Hepatocyte (in vitro differentiated cells): ENCODE results near the gene TOMM22. TPM values are rescaled to one million over a fixed set of nuclear protein-coding genes. Genes with fewer than 3 reads are reported as not detected.

Experiments used
- DNase-seq: peaks from one replicate; pipeline ENCODE4 v3.0.0-alpha.2; 2016; ENCODE audit warnings: low spot score
- H2AFZ ChIP-seq: fragments of 200-600 bp; sonication (generic); 2 replicates; pipeline ENCODE4 v1.6.0; 2016; ENCODE audit warnings: antibody characterized with exemption, mild to moderate bottlenecking
- H3K27ac ChIP-seq: fragments of 200-600 bp; sonication (generic); 2 replicates; pipeline ENCODE4 v1.5.1; 2016; ENCODE audit warnings: mild to moderate bottlenecking
- H3K27me3 ChIP-seq: fragments of 200-600 bp; sonication (generic); 2 replicates; pipeline ENCODE4 v1.6.1; 2016
- H3K36me3 ChIP-seq: fragments of 200-600 bp; sonication (generic); replicated peaks from 2 replicates; pipeline ENCODE4 v1.5.1; 2016; ENCODE audit warnings: low read depth; ENCODE audit not compliant: insufficient read depth
- H3K4me1 ChIP-seq: fragments of 200-600 bp; sonication (generic); 2 replicates; pipeline ENCODE4 v1.5.1; 2016; ENCODE audit warnings: mild to moderate bottlenecking, moderate library complexity; ENCODE audit not compliant: insufficient read depth
- H3K4me2 ChIP-seq: fragments of 200-600 bp; sonication (generic); 2 replicates; pipeline ENCODE4 v1.6.0; 2016
- H3K4me3 ChIP-seq: fragments of 200-600 bp; sonication (generic); 2 replicates; pipeline ENCODE4 v1.5.1; 2016; ENCODE audit warnings: mild to moderate bottlenecking
- H3K79me2 ChIP-seq: fragments of 200-600 bp; sonication (generic); 2 replicates; pipeline ENCODE4 v1.6.0; 2017; ENCODE audit warnings: mild to moderate bottlenecking
- H3K9me2 ChIP-seq: fragments of 200-600 bp; sonication (generic); replicated peaks from 2 replicates; pipeline ENCODE4 v1.6.0; 2017; ENCODE audit warnings: mild to moderate bottlenecking; ENCODE audit not compliant: insufficient read depth
- H3K9me3 ChIP-seq: fragments of 200-600 bp; sonication (generic); 2 replicates; pipeline ENCODE4 v1.5.1; 2016; ENCODE audit warnings: low read depth, mild to moderate bottlenecking
- H4K20me1 ChIP-seq: fragments of 200-600 bp; sonication (generic); 2 replicates; pipeline ENCODE4 v1.6.0; 2016; ENCODE audit warnings: mild to moderate bottlenecking; ENCODE audit not compliant: insufficient read depth, poor library complexity, severe bottlenecking
- CTCF ChIP-seq: fragments of 200-600 bp; sonication (generic); IDR thresholded peaks from 2 replicates; pipeline ENCODE4 v1.5.1; 2016; ENCODE audit warnings: antibody characterized with exemption, mild to moderate bottlenecking; ENCODE audit not compliant: poor library complexity
- EZH2 ChIP-seq: fragments of 200-600 bp; sonication (generic); IDR thresholded peaks from 2 replicates; pipeline ENCODE4 v1.6.1; 2016; ENCODE audit warnings: antibody characterized with exemption, mild to moderate bottlenecking, borderline replicate concordance
- EZH2phosphoT487 ChIP-seq: fragments of 200-600 bp; sonication (generic); IDR thresholded peaks from one replicate; pipeline ENCODE4 v1.6.1; 2018; ENCODE audit warnings: antibody characterized with exemption, mild to moderate bottlenecking, low read depth, moderate library complexity; ENCODE audit not compliant: unreplicated experiment, severe bottlenecking
- WGBS: methylation state at CpG from one replicate; pipeline ENCODE4 v1.1.6; 2016; ENCODE audit warnings: low lambda C conversion rate; ENCODE audit errors: missing lambda C conversion rate; 5-methylcytosine and 5-hydroxymethylcytosine counted together
- polyA plus RNA-seq: library from polyadenylated mRNA; unstranded; fragments of >200 nt; fragmentation: Nextera tagmentation; extraction: Ambion mirVana; gene quantifications from 2 replicates; pipeline ENCODE4 v1.2.1, GENCODE V29; 2016
- total RNA-seq: library from RNA; depleted of rRNA; stranded (reverse); fragments of >200 nt; gene quantifications from 2 replicates; pipeline ENCODE4 v1.2.3, GENCODE V29; 2014

The TOMM22 gene
- total and polyA plus RNA-seq, 2 experiments from 2014 or later = 57.7 to 80.3 TPM

DNA sequence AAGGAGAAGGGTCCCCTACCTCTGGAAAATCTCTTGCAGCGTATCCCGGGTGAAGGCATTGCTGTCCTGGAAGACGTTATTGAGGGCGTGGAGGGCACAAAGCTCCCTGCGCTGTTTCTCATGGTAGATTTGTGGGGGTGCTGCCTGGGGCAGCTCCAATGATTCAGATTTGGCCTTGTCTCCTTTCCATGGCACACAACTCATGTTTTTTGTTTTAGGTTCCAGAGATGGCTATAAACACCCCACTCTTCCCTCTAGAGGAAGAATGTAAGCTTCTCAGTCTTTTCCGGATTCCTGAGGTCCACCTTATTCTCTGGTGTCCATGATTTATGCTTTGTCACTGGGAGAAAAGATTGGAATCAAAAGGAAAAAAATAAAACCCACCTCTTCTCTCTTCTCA is 18.0 kb downstream of the TOMM22 start:
- H3K36me3 ChIP-seq = no peaks in the 10 kb centered on the region
- H4K20me1 ChIP-seq = peaks cover 9% of the 10 kb centered on the region
- no peaks in the 10 kb centered on the region for H3K27me3 ChIP-seq
- peaks cover 54% of the 10 kb centered on the region for H3K79me2 ChIP-seq
- peak overlapping the region; percentile 90 for H3K4me3 ChIP-seq
- no peaks in the 10 kb centered on the region for H3K9me2 ChIP-seq
- no peak for TF ChIP-seq EZH2phosphoT487
- TF ChIP-seq CTCF = no peak
- TF ChIP-seq EZH2 = no peak
- H3K27ac ChIP-seq = peak overlapping the region; percentile 100
- H3K9me3 ChIP-seq = no peaks in the 10 kb centered on the region
- peaks cover 34% of the 10 kb centered on the region for H3K4me1 ChIP-seq
- H3K4me2 ChIP-seq = peak overlapping the region; percentile 88
- 8% methylated on average over 6 of the region's 6 CpGs for WGBS
- DNase-seq = peak; percentile 29
- H2AFZ ChIP-seq = peak overlapping the region; percentile 23

- Histone ChIP-seq H3K4me2 (peak overlapping the region; percentile 88), H3K36me3 (no peaks in the 10 kb centered on the region), H3K9me3 (no peaks in the 10 kb centered on the region), H3K79me2 (peaks cover 50% of the 10 kb centered on the region), H3K4me1 (peaks cover 37% of the 10 kb centered on the region), H4K20me1 (peaks cover 9% of the 10 kb centered on the region), H2AFZ (peak overlapping the region; percentile 23), H3K9me2 (no peaks in the 10 kb centered on the region), H3K4me3 (peak overlapping the region; percentile 90), H3K27ac (peak overlapping the region; percentile 100), H3K27me3 (no peaks in the 10 kb centered on the region)
- TF ChIP-seq EZH2 (no peak), CTCF (no peak), EZH2phosphoT487 (no peak)
- no peak for DNase-seq
- 0% methylated on average over 25 of the region's 57 CpGs for whole genome bisulfite sequencing
These were observed 18.6 kb downstream of the TOMM22 start for GRCh38 chr22:38700270-38700788.

GRCh38 chr22:38700789-38701628 is 19.3 kb downstream of the TOMM22 start, which contains the start of gene JOSD1:
Gene JOSD1, minus strand, starts transcription at chr22:38700943. Its CDS starts 956 bp downstream, at chr22:38699987.
- H3K4me2 ChIP-seq = peak within 1 kb of the TSS; percentile 88
- WGBS = under 1% methylated on average over 90 of the region's 94 CpGs
- H3K9me3 ChIP-seq = no peaks in the 10 kb centered on the region
- peaks cover 32% of the 10 kb centered on the region for H3K4me1 ChIP-seq
- peak; percentile 98 for DNase-seq
- TF ChIP-seq CTCF (peak; percentile 2), EZH2 (no peak)
- H4K20me1 ChIP-seq = peaks cover 9% of the 10 kb centered on the region
- H3K27me3 ChIP-seq = no peaks in the 10 kb centered on the region
- peak within 1 kb of the TSS; percentile 100 for H3K27ac ChIP-seq
- no peaks in the 10 kb centered on the region for H3K9me2 ChIP-seq
- H2AFZ ChIP-seq = peak within 1 kb of the TSS; percentile 54
- H3K79me2 ChIP-seq = peaks cover 43% of the 10 kb centered on the region
- peak within 1 kb of the TSS; percentile 90 for H3K4me3 ChIP-seq
- no peaks in the 10 kb centered on the region for H3K36me3 ChIP-seq
